GM20000 (cell line): ENCODE measurements around the gene SLC41A3.
"Not testable (repeated sequence)": the region's sequence is repeated elsewhere in the genome, so short reads cannot be mapped to it uniquely, and the experiment has no call there.

ENCODE experiments used
- DNase-seq: peaks from one replicate; pipeline ENCODE4 v3.0.0; 2012; ENCODE audit warnings: low spot score
- CTCF ChIP-seq: IDR thresholded peaks from 2 replicates; pipeline ENCODE4 v1.5.1; 2012; ENCODE audit warnings: mild to moderate bottlenecking, control low read depth; ENCODE audit errors: extremely low read depth, missing control alignments

The SLC41A3 gene

GRCh38 chr3:125967156-125967555 lies 116.8 kb downstream of the SLC41A3 start:
- no peak for DNase-seq
- TF ChIP-seq CTCF = no peak

GRCh38 chr3:125965505-125965904 lies 118.4 kb downstream of the SLC41A3 start:
- no peak for DNase-seq
- no peak for TF ChIP-seq CTCF

- not testable (repeated sequence) for DNase-seq
Measured at GRCh38 chr3:125963834-125964233, 120.1 kb downstream of the SLC41A3 start.

GRCh38 chr3:125961289-125961589 lies 122.7 kb downstream of the SLC41A3 start:
- no peak for TF ChIP-seq CTCF
- no peak for DNase-seq

GRCh38 chr3:125960456-125961288 lies 123.3 kb downstream of the SLC41A3 start:
- no peak for TF ChIP-seq CTCF
- no peak for DNase-seq

GRCh38 chr3:125960066-125960424 lies 123.9 kb downstream of the SLC41A3 start:
- TF ChIP-seq CTCF = no peak
- no peak for DNase-seq

GRCh38 chr3:125959317-125960065 lies 124.4 kb downstream of the SLC41A3 start:
- no peak for TF ChIP-seq CTCF
- DNase-seq = no peak
